HG03457 (cell line): ENCODE measurements around the gene MCL1.
"Not testable (repeated sequence)": the region's sequence is repeated elsewhere in the genome, so short reads cannot be mapped to it uniquely, and the experiment has no call there.

Experiments
- ATAC-seq: cut with Tn5 transposase; IDR thresholded peaks from one replicate; pipeline ENCODE4 v1.9.1; 2021; ENCODE audit warnings: moderate number of reproducible peaks; ENCODE audit not compliant: unreplicated experiment

Gene MCL1

GRCh38 chr1:150572918-150573647, 6.3 kb downstream of the MCL1 start:
- ATAC-seq = no peak

- no peak for ATAC-seq
These were observed 10.8 kb downstream of the MCL1 start for GRCh38 chr1:150568594-150568966.

- ATAC-seq = peak; percentile 13
These were observed 11.5 kb downstream of the MCL1 start for GRCh38 chr1:150567717-150568593.

GRCh38 chr1:150567341-150567716, 12.1 kb downstream of the MCL1 start:
- ATAC-seq = peak; percentile 26

- ATAC-seq = no peak
These were observed 12.6 kb downstream of the MCL1 start for GRCh38 chr1:150566589-150567340.

- not testable (repeated sequence) for ATAC-seq
These were observed 14.0 kb downstream of the MCL1 start for GRCh38 chr1:150565240-150565991.

- no peak for ATAC-seq
These were observed 15.1 kb downstream of the MCL1 start for GRCh38 chr1:150564051-150564991.

GRCh38 chr1:150563340-150564038, 15.9 kb downstream of the MCL1 start:
- no peak for ATAC-seq

GRCh38 chr1:150562446-150563339, 16.7 kb downstream of the MCL1 start:
- peak; percentile 29 for ATAC-seq

- no peak for ATAC-seq
These were observed 17.4 kb downstream of the MCL1 start for GRCh38 chr1:150561974-150562445.

GRCh38 chr1:150561254-150561973, 18.0 kb downstream of the MCL1 start:
- ATAC-seq = no peak

GRCh38 chr1:150560576-150561253, 18.7 kb downstream of the MCL1 start:
- no peak for ATAC-seq

- no peak for ATAC-seq
These were observed 19.4 kb downstream of the MCL1 start for GRCh38 chr1:150560011-150560438.

GRCh38 chr1:150559656-150560010, 19.8 kb downstream of the MCL1 start:
- no peak for ATAC-seq

GRCh38 chr1:150558761-150559655, 20.4 kb downstream of the MCL1 start:
- no peak for ATAC-seq

- no peak for ATAC-seq
These were observed 21.1 kb downstream of the MCL1 start for GRCh38 chr1:150558303-150558704.
